ENCODE data around the gene MTUS2.
"Not testable (repeated sequence)": the region's sequence is repeated elsewhere in the genome, so short reads cannot be mapped to it uniquely, and the experiment has no call there.

The MTUS2 gene

DNA sequence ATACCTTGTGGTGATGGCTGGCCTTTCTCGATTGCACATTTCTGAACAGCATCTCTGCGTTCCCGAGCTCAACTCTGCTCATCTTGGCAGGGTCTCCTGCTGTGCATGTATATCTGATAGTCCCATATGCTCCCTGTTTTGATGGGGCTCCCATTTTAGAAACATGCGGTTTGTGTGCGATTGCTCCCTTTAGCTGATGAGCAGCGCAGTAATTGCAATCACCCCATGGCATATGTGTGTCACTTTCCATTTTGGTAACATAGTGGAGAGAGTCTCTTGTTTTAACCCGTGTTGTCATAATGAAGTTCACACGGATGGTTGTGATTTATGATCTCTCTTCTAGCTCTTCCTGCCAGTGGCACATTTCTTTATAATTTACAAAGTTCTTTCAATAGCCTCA, 144.7 kb downstream of the MTUS2 start:
- no peak for DNase-seq

DNA sequence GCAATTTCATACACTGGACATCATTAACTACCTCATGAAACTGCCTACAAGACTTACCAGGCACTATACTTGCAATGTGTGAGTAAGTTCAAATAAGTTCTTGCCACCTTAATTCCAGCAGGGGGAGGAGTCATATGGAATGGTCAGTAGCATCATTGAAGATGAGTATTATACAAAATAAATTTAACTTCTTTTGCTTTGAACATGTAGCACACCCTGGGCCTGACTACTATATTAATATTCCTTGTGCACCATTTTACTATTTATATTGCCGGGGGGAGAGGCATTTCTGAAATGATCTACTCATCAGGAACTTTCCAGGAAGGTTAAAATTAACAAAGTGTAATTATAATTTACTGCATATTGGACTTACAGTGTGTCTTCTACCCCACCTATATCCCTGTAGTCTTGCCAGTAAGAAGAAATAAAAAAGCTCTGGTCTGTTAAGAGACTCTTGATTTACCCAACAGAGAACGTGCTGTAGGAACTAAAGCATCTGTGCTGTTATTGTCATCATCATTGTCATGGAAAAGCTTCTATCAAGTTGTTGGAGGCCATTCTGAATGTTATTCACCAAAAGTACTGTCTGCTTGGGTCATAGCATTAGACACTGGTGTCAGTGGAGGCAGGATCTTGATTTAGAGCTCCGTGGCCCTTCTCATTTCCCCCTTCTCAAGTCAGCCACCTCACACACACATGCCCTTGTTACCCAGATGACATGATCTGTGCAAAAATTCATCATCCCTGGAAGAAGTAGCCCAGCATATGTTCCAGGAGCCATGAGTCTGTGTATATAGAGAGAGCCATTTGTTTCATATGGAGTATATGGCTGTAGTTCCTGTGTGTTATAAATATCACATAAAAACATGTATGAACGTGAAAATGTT, 147.1 kb downstream of the MTUS2 start:
- DNase-seq: no peak

GRCh38 chr13:28976195-28976594, 156.1 kb downstream of the MTUS2 start:
- DNase-seq: no peak

DNA sequence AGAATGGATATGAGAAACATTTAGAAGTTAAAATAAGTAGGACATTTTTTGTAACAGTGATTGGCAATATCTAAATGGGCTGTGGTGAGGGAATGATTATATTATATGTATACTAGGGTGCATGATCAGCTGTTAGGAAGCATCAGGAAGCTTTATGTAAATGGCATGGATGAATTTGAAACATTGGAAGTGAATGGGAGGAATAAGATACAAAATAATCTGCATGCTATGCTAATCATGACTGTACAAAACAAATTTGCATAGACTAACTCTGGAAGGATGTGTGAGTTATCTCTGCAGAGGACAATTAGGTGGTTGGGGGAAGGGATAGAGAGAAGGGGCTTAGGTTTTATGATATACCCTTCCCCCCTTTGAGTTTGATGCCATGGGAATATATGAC, 156.5 kb downstream of the MTUS2 start:
- no peak for DNase-seq

DNA sequence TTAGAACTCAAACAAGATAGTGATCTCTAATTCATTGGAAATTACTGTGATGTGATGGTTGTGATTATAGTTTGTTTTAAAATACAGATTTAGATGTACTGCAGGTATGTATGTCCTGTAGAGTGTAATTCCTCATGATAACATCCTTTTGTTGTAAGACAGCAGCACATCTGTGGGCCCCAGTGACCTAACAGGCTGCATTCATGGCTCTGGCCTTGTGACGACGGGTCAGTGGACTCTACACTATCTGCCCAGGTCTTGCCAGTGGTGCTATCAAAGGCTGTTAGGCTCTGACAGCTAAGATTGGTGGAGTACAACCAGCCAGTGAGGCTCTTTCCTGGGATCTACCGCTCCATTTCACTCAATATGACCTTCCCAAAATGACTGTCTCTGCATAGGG, 158.4 kb downstream of the MTUS2 start:
- no peak for DNase-seq

- no peak for DNase-seq
Measured at GRCh38 chr13:28981530-28981929, 161.4 kb downstream of the MTUS2 start.

- no peak for DNase-seq
Measured at GRCh38 chr13:28983641-28984040, 163.5 kb downstream of the MTUS2 start.

- DNase-seq: no peak
Measured at GRCh38 chr13:28984326-28984725, 164.2 kb downstream of the MTUS2 start.

GRCh38 chr13:28984825-28985224, 164.7 kb downstream of the MTUS2 start:
- no peak for DNase-seq

DNA sequence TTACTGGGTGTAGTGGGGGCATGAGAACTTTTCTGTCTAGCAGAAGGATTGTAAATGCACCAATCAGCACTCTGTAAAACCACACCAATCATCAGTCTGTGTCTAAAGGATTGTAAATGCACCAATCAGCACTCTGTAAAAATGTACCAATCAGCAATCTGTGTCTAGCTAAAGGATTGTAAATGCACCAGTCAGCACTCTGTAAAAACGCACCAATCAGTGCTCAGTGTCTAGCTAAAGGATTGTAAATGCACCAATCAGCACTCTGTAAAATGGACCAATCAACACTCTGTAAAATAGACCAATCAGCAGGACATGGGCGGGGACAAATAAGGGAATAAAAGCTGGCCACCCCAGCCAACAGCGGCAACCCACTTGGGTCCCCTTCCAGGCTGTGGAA, 170.2 kb downstream of the MTUS2 start:
- not testable (repeated sequence) for DNase-seq

GRCh38 chr13:28991764-28992163, 171.6 kb downstream of the MTUS2 start:
- DNase-seq: no peak

GRCh38 chr13:29000826-29001225, 180.7 kb downstream of the MTUS2 start:
- no peak for DNase-seq

DNA sequence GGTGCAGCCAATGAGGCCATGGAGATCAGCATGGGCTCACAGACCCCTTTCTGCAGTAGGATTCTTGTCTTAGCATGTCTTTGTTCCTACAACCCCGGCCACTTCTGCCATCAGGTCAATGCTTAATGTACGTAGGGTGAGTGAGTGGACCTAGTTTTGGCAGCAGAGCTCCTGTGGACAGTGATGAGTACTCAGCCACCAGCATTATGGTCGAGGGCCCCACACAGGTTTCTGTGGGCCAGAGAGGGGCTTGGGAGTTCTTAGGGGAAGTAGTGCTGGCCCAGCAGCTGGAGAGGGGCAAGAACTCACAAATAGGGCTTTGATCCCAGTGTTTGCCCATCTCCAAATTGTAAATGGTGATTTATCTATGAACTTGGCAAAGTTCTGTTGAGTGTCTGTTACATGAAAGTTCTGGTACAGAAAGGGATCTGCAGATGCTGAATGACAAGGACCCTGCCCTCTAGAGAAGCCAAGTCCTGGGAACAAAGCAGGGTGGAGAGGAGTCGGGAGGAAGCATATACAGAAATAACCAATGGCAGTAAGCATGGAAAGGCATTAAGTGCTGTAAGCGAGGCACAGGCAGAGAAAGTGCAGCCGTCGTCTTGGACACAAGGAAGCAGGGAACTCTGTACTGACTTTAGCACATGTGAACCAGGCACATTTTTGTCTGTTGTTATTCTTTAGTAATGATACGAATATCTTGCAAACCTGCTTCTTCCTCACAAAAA, 185.1 kb downstream of the MTUS2 start:
- DNase-seq: no peak

- no peak for DNase-seq
Measured at GRCh38 chr13:29005763-29006120, 185.6 kb downstream of the MTUS2 start.

DNA sequence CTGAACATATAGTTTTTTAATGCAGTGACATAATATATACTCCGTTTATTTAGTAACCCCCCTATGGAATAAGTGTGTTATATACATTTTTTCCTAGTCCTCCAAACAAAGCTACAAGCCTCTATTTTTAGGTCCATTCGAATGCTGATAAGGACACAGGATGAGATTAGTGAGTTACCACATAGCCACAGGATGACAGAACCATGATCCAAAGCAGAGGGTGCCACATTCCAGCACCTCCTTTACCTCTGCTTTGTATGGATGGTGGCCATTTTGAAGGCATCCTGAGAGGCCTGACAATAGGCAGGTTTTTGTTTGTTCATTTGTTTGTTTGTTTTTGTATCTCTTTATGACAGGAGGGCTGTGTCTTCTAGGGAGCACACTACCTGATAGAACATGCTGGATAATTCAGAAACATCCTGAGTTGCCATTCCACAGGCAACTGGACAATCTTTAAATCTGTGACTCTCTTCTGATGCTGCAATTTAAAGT, 186.3 kb downstream of the MTUS2 start:
- DNase-seq: no peak

GRCh38 chr13:29008296-29008695, 188.2 kb downstream of the MTUS2 start:
- no peak for DNase-seq

- no peak for DNase-seq
Measured at GRCh38 chr13:29020314-29020713, 200.2 kb downstream of the MTUS2 start.

DNA sequence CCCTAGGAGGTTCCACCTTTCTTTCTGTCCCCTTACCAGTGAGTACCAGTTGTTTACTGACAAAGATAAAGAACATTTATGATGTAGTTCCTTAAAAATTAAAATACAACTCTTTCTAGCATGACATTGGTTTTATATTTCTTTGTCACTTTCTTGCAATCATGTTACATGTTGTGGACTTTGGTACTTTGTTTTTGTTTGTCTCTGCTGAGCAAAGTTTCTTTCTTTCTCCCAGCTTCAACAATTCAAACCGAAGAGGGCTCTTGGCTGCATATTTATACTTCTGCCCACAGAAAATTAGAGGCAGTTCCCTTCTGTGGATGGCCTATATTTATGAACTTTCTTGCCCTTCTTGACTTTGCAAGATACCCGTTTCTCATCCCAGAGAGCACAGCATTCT, 201.2 kb downstream of the MTUS2 start:
- no peak for DNase-seq

DNA sequence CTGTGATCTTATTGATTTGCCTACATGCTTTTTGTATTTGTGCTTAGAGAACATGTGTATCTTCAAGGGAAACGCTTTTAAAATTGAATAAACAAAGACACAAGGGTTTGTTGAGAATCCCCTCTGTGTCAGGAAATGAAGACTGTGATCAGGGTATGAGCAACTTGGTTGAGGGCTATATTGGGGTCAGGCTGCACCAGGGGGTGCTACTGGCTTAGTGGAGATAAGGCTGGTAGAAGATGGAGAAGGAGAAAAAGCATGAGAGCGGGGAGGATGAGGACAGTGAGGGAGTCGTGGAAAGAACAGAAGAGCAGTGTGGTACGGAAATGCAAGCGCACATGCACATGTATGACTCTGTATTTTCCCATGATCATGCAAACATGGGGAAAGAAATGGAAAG, 201.6 kb downstream of the MTUS2 start:
- DNase-seq: no peak

- DNase-seq: no peak
Measured at GRCh38 chr13:29022410-29022809, 202.3 kb downstream of the MTUS2 start.

- no peak for DNase-seq
Measured at GRCh38 chr13:29022968-29023367, 202.8 kb downstream of the MTUS2 start.

GRCh38 chr13:29024783-29025182, 204.6 kb downstream of the MTUS2 start:
- DNase-seq: no peak

DNA sequence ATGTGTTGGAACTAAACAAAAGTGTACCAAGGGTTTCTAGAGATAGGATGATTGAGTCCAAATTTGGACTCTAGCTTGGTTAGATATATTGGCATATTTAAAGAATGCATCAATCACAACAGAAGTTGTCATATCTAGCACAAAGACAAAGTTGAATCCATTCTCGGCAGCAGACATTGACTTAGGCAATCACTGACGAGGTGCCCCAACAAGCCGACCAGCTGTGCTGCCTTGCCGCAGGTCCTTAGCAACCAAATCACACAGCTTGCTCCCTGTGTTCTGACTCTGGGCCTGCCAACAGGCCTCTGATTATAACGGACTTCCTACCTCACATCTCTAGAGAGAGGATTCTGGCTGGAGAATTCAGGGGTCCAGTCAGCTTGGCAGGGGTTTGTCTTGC, 208.7 kb downstream of the MTUS2 start:
- DNase-seq: no peak

- no peak for DNase-seq
Measured at GRCh38 chr13:29038700-29039099, 218.6 kb downstream of the MTUS2 start.

Measured in inflammatory macrophage treated with lipopolysaccharide for 4 hours (primary cell).